Type B pancreatic cell (in vitro differentiated cells): ENCODE measurements around the gene ALDOA. TPM values are rescaled to one million over a fixed set of nuclear protein-coding genes. Genes with fewer than 3 reads are reported as not detected.
A peak's percentile ranks its signal among the peaks of the same experiment; 100 is the strongest.

Experiments
- DNase-seq: peaks from one replicate; pipeline ENCODE4 v3.0.0; 2021; ENCODE audit warnings: mixed read lengths; ENCODE audit not compliant: unreplicated experiment; ENCODE audit errors: extremely low spot score
- H3K27ac Mint-ChIP-seq: 2 replicates; pipeline ENCODE4 v1.8.0; 2021; ENCODE audit warnings: mild to moderate bottlenecking, mixed read lengths
- H3K27me3 Mint-ChIP-seq: 2 replicates; pipeline ENCODE4 v1.8.0; 2021; ENCODE audit warnings: mixed read lengths
- H3K36me3 Mint-ChIP-seq: 2 replicates; pipeline ENCODE4 v1.8.0; 2021; ENCODE audit warnings: mixed read lengths
- H3K4me1 Mint-ChIP-seq: one replicate; pipeline ENCODE4 v1.8.0; 2021; ENCODE audit warnings: mixed read lengths; ENCODE audit not compliant: unreplicated experiment
- H3K4me3 Mint-ChIP-seq: 2 replicates; pipeline ENCODE4 v1.8.0; 2021; ENCODE audit warnings: mild to moderate bottlenecking, mixed read lengths
- H3K9me3 Mint-ChIP-seq: 2 replicates; pipeline ENCODE4 v1.8.0; 2021; ENCODE audit warnings: mixed read lengths
- CTCF ChIP-seq: fragments of 200-600 bp; sonication (generic); conservative IDR thresholded peaks from 2 replicates; pipeline ENCODE4 v1.5.0; 2021; ENCODE audit warnings: antibody characterized with exemption, mild to moderate bottlenecking
- total RNA-seq: library from RNA; stranded (reverse); gene quantifications from 2 replicates; pipeline ENCODE4 v1.2.1, GENCODE V29; 2021; ENCODE audit warnings: low replicate concordance

ALDOA gene
- total RNA-seq, 1 donor from 2014 or later = 620 TPM

DNA sequence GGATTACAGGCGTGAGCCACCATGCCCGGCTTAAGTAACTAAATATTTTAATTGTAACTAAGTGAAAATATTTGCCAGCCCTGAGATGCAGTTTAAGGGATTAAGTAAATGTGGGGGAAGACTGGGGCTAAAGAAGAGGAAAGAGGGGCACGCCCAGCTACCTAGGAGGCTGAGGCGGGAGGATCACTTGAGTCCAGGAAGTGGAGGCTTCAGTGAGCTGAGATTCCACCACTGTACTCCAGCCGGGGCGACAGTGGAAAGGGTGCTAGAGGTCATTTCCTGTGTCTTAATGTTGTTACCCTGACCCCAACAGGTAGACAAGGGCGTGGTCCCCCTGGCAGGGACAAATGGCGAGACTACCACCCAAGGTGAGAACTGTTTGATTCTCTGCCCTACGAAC lies 2.8 kb downstream of the ALDOA start:
- H3K27ac Mint-ChIP-seq = peak overlapping the region; percentile 89
- H3K27me3 Mint-ChIP-seq = no peaks in the 10 kb centered on the region
- peak overlapping the region; percentile 78 for H3K4me3 Mint-ChIP-seq
- H3K36me3 Mint-ChIP-seq = peaks cover 27% of the 10 kb centered on the region
- no peak for TF ChIP-seq CTCF
- DNase-seq = no peak
- H3K4me1 Mint-ChIP-seq = peaks cover 12% of the 10 kb centered on the region
- no peaks in the 10 kb centered on the region for H3K9me3 Mint-ChIP-seq

GRCh38 chr16:30068750-30069610 lies 3.4 kb downstream of the ALDOA start:
- no peak for DNase-seq
- H3K9me3 Mint-ChIP-seq = no peaks in the 10 kb centered on the region
- H3K27me3 Mint-ChIP-seq = no peaks in the 10 kb centered on the region
- peaks cover 27% of the 10 kb centered on the region for H3K36me3 Mint-ChIP-seq
- peak; percentile 68 for TF ChIP-seq CTCF
- peak overlapping the region; percentile 89 for H3K27ac Mint-ChIP-seq
- H3K4me1 Mint-ChIP-seq = peaks cover 12% of the 10 kb centered on the region
- H3K4me3 Mint-ChIP-seq = peak overlapping the region; percentile 78

DNA sequence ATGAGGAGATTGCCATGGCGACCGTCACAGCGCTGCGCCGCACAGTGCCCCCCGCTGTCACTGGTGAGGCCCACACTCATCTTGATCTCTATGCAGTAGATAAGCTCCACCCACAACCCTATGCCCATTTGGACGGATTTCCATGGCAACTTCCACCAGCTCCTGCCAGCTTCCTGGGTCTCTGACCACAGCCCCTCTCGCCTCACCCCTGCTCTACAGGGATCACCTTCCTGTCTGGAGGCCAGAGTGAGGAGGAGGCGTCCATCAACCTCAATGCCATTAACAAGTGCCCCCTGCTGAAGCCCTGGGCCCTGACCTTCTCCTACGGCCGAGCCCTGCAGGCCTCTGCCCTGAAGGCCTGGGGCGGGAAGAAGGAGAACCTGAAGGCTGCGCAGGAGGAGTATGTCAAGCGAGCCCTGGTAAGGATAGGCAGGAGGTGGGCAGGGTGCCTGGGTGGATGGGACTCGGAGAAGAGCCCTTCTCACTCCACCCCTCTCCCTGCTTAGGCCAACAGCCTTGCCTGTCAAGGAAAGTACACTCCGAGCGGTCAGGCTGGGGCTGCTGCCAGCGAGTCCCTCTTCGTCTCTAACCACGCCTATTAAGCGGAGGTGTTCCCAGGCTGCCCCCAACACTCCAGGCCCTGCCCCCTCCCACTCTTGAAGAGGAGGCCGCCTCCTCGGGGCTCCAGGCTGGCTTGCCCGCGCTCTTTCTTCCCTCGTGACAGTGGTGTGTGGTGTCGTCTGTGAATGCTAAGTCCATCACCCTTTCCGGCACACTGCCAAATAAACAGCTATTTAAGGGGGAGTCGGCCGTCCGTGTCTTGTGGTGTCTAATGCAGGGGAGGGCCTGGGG lies 4.3 kb downstream of the ALDOA start:
- no peak for TF ChIP-seq CTCF
- Mint-ChIP-seq H3K9me3 (no peaks in the 10 kb centered on the region), H3K27me3 (no peaks in the 10 kb centered on the region), H3K4me3 (no peak overlapping the region), H3K36me3 (peaks cover 27% of the 10 kb centered on the region), H3K27ac (peak overlapping the region; percentile 42), H3K4me1 (peaks cover 12% of the 10 kb centered on the region)
- no peak for DNase-seq

GRCh38 chr16:30070490-30070889 lies 4.9 kb downstream of the ALDOA start:
- Mint-ChIP-seq H3K9me3 (no peaks in the 10 kb centered on the region), H3K27me3 (no peaks in the 10 kb centered on the region), H3K4me1 (peaks cover 12% of the 10 kb centered on the region), H3K4me3 (no peak overlapping the region), H3K36me3 (peaks cover 27% of the 10 kb centered on the region), H3K27ac (peak overlapping the region; percentile 42)
- no peak for TF ChIP-seq CTCF
- DNase-seq = no peak

- H3K4me1 Mint-ChIP-seq = peaks cover 28% of the 10 kb centered on the region
- TF ChIP-seq CTCF = no peak
- H3K36me3 Mint-ChIP-seq = peaks cover 15% of the 10 kb centered on the region
- peak within 1 kb of the TSS; percentile 96 for H3K27ac Mint-ChIP-seq
- DNase-seq = peak; percentile 92
- no peaks in the 10 kb centered on the region for H3K9me3 Mint-ChIP-seq
- H3K27me3 Mint-ChIP-seq = no peaks in the 10 kb centered on the region
- H3K4me3 Mint-ChIP-seq = peak within 1 kb of the TSS; percentile 97
Measured at GRCh38 chr16:30075503-30076275, 10.1 kb downstream of the ALDOA start, which contains the start of gene PPP4C. TSS of gene PPP4C (plus strand) at chr16:30075994. CDS start at chr16:30076378, 384 bp downstream.
